GM21390 (cell line): ENCODE data around the gene RBMY1E.
"Not testable (repeated sequence)": the region's sequence is repeated elsewhere in the genome, so short reads cannot be mapped to it uniquely, and the experiment has no call there.

Experiments
- ATAC-seq: cut with Tn5 transposase; IDR thresholded peaks from one replicate; pipeline ENCODE4 v1.9.1; 2021; ENCODE audit not compliant: unreplicated experiment

RBMY1E gene

GRCh38 chrY:21917932-21918331 is at the start of gene RBMY1E:
RBMY1E (minus strand) TSS chrY:21918032; CDS start chrY:21916054, 1,978 bp downstream.
- not testable (repeated sequence) for ATAC-seq

- ATAC-seq: not testable (repeated sequence)
Observed at GRCh38 chrY:21894426-21894825, 23.4 kb downstream of the RBMY1E start, which contains the start of gene RBMY1D. RBMY1D (minus strand) TSS chrY:21894526; CDS start chrY:21892513, 2,013 bp downstream.

- ATAC-seq: peak; percentile 92
Observed at GRCh38 chrY:21869407-21870076, 48.3 kb downstream of the RBMY1E start.
